ENCODE data around the gene HERPUD1. TPM values are rescaled to one million over a fixed set of nuclear protein-coding genes. Genes with fewer than 3 reads are reported as not detected.

Gene HERPUD1
- total and polyA plus RNA-seq, 2 of the 13 experiments (the other 11 are each of a cell fraction or from before 2014, with no cell fraction given): 96.2 to 323 TPM

DNA sequence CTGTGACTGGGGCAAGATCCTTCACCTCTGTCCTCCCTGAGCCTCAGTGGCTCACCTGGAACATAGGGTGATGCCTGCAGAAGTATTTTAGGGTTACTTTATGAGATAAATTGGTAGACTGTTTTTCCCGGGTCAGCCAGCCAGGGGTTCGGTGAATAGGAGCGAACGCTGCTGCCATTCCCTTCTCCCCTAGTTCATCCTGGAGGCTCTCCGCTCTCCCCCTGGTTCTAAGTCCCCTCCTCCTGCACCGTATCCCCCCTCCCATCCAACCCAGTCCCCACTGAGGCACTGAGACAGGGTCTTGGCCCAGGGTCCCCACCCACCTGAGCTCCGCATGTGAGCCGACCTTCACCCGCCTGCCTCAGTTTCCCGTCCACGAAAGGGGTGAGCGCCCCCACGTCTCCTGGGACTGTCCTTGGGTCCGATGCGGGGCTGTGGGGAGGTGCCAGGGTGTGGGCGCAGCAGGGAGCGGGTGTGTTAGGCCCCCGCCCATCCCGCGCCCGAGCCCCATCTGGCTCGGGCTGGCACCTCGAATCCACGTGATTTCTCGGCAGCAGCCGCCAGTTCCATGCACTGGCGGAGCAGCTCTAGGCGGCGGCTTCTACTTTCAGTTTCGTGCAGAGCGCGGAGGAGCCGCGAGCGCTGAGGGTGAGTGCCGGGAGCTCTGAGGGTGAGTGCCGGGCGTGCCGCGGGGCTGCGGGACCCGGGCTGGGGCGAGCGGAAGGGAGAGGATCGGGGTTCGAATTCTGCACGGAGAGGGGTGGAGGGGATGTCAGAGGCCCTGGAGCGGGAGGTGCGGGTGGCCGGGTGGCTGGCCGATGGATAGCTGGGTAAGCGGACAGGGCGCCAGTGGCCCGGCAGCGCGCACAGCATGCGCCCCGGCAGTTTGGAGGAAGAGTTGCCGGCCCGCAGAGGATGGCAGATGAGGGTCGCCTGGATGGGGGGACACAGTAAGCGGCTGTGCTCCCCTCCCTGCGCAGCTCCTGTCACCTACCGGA, 57.3 kb downstream of the HERPUD1 start, which contains the start of gene NLRC5 (continued):
- TF ChIP-seq ZNF280B (CRISPR knock-in tag; IDR thresholded peaks at IDR 0.05; ENCODE audit: borderline replicate concordance): peak; percentile 92
- no peak for TF ChIP-seq FOXO1 (CRISPR knock-in tag; IDR thresholded peaks at IDR 0.05)
- TF ChIP-seq RXRA (CRISPR knock-in tag; IDR thresholded peaks at IDR 0.05): peak; percentile 66; the same call in 1 of the 2 replicates
- peak; percentile 71 for TF ChIP-seq TAF1 (CRISPR knock-in tag; IDR thresholded peaks at IDR 0.05)
- no peak for TF ChIP-seq ZNF207 (IDR thresholded peaks at IDR 0.05; ENCODE audit: borderline replicate concordance)
- no peak for TF ChIP-seq PRPF4 (IDR thresholded peaks at IDR 0.05; ENCODE audit: low read depth, low read length, poor library complexity, severe bottlenecking)
- no peak for TF ChIP-seq ZNF878 (CRISPR knock-in tag; IDR thresholded peaks at IDR 0.05)
- TF ChIP-seq, protein P1, sequence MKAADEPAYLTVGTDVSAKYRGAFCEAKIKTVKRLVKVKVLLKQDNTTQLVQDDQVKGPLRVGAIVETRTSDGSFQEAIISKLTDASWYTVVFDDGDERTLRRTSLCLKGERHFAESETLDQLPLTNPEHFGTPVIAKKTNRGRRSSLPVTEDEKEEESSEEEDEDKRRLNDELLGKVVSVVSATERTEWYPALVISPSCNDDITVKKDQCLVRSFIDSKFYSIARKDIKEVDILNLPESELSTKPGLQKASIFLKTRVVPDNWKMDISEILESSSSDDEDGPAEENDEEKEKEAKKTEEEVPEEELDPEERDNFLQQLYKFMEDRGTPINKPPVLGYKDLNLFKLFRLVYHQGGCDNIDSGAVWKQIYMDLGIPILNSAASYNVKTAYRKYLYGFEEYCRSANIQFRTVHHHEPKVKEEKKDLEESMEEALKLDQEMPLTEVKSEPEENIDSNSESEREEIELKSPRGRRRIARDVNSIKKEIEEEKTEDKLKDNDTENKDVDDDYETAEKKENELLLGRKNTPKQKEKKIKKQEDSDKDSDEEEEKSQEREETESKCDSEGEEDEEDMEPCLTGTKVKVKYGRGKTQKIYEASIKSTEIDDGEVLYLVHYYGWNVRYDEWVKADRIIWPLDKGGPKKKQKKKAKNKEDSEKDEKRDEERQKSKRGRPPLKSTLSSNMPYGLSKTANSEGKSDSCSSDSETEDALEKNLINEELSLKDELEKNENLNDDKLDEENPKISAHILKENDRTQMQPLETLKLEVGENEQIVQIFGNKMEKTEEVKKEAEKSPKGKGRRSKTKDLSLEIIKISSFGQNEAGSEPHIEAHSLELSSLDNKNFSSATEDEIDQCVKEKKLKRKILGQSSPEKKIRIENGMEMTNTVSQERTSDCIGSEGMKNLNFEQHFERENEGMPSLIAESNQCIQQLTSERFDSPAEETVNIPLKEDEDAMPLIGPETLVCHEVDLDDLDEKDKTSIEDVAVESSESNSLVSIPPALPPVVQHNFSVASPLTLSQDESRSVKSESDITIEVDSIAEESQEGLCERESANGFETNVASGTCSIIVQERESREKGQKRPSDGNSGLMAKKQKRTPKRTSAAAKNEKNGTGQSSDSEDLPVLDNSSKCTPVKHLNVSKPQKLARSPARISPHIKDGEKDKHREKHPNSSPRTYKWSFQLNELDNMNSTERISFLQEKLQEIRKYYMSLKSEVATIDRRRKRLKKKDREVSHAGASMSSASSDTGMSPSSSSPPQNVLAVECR (CRISPR knock-in tag; IDR thresholded peaks at IDR 0.05; ENCODE audit: borderline replicate concordance): no peak; the same call in 1 of the 2 replicates
- TF ChIP-seq GZF1 (CRISPR knock-in tag; IDR thresholded peaks at IDR 0.05): peak; percentile 74; the same call in 1 of the 2 replicates
- TF ChIP-seq MYPOP (CRISPR knock-in tag; IDR thresholded peaks at IDR 0.05): peak; percentile 75; the same call in 1 of the 2 replicates
- TF ChIP-seq, protein P2, sequence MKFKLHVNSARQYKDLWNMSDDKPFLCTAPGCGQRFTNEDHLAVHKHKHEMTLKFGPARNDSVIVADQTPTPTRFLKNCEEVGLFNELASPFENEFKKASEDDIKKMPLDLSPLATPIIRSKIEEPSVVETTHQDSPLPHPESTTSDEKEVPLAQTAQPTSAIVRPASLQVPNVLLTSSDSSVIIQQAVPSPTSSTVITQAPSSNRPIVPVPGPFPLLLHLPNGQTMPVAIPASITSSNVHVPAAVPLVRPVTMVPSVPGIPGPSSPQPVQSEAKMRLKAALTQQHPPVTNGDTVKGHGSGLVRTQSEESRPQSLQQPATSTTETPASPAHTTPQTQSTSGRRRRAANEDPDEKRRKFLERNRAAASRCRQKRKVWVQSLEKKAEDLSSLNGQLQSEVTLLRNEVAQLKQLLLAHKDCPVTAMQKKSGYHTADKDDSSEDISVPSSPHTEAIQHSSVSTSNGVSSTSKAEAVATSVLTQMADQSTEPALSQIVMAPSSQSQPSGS (CRISPR knock-in tag; IDR thresholded peaks at IDR 0.05): no peak
- peak; percentile 70; the same call in 1 of the 2 replicates for TF ChIP-seq MXD4 (CRISPR knock-in tag; IDR thresholded peaks at IDR 0.05)
- peak; percentile 91; the same call in 1 of the 2 replicates for TF ChIP-seq KAT7 (CRISPR knock-in tag; IDR thresholded peaks at IDR 0.05; ENCODE audit: borderline replicate concordance)
- no peak for TF ChIP-seq DR1 (CRISPR knock-in tag; IDR thresholded peaks at IDR 0.05)
- TF ChIP-seq ZNF644 (CRISPR knock-in tag; IDR thresholded peaks at IDR 0.05; ENCODE audit: low read depth): no peak
- TF ChIP-seq ZBTB44 (CRISPR knock-in tag; IDR thresholded peaks at IDR 0.05): no peak
- TF ChIP-seq ZNF558 (CRISPR knock-in tag; IDR thresholded peaks at IDR 0.05; ENCODE audit: borderline replicate concordance): no peak
- no peak for TF ChIP-seq ZSCAN22 (CRISPR knock-in tag; IDR thresholded peaks at IDR 0.05)
